Natural killer cell (primary cell): Measurements from ENCODE around the gene YES1. TPM values are rescaled to one million over a fixed set of nuclear protein-coding genes. Genes with fewer than 3 reads are reported as not detected.
A peak's percentile ranks its signal among the peaks of the same experiment; 100 is the strongest.

Experiments used
- ATAC-seq, 3 donors: fragments of 150-1000 bp in 2 of 3; fragments of 200-7000 bp in 1 of 3; cut with Tn5 transposase; 1 replicate in 1 of 3; 2 replicates in 2 of 3; pipeline ENCODE4 v1.10.0; 2021; ENCODE audit warnings: mild to moderate bottlenecking in 2 of 3, moderate library complexity in 2 of 3
- DNase-seq, 2 donors: peaks; one replicate each; pipeline versions ENCODE4 v3.0.0 to v3.0.0-alpha.2; 2013 to 2021; ENCODE audit warnings: mixed read lengths in 1 of 2
- H3K27ac ChIP-seq: one replicate; pipeline ENCODE4 v1.5.1; 2013; ENCODE audit warnings: mild to moderate bottlenecking, low read length
- H3K27me3 ChIP-seq: one replicate; pipeline ENCODE4 v1.6.1; 2013; ENCODE audit warnings: low read length; ENCODE audit not compliant: control insufficient read depth, insufficient read depth
- H3K36me3 ChIP-seq: one replicate; pipeline ENCODE4 v1.6.1; 2013; ENCODE audit warnings: low read length; ENCODE audit not compliant: control insufficient read depth, insufficient read depth
- H3K4me1 ChIP-seq: one replicate; pipeline ENCODE4 v1.6.1; 2013; ENCODE audit warnings: low read length; ENCODE audit not compliant: control insufficient read depth, insufficient read depth
- H3K4me3 ChIP-seq: one replicate; pipeline ENCODE4 v1.5.1; 2013; ENCODE audit warnings: low read length
- H3K9me3 ChIP-seq: one replicate; pipeline ENCODE4 v1.6.1; 2013; ENCODE audit warnings: low read length; ENCODE audit not compliant: control insufficient read depth, insufficient read depth
- H3K27ac Mint-ChIP-seq, 2 donors: one replicate each; pipeline ENCODE4 v1.8.0; 2022; ENCODE audit warnings: mild to moderate bottlenecking in 2 of 2, mixed read lengths in 2 of 2, moderate library complexity in 1 of 2
- H3K27me3 Mint-ChIP-seq, 2 donors: one replicate each; pipeline ENCODE4 v1.8.0; 2022; ENCODE audit warnings: low read depth in 2 of 2, mixed read lengths in 2 of 2
- H3K36me3 Mint-ChIP-seq: one replicate; pipeline ENCODE4 v1.8.0; 2022; ENCODE audit warnings: mixed read lengths
- H3K4me1 Mint-ChIP-seq, 2 donors: one replicate each; pipeline ENCODE4 v1.8.0; 2022; ENCODE audit warnings: mixed read lengths in 2 of 2
- H3K4me3 Mint-ChIP-seq: one replicate; pipeline ENCODE4 v1.8.0; 2022; ENCODE audit warnings: mild to moderate bottlenecking, moderate library complexity, mixed read lengths
- H3K9me3 Mint-ChIP-seq, 2 donors: one replicate each; pipeline ENCODE4 v1.8.0; 2022; ENCODE audit warnings: mixed read lengths in 2 of 2
- WGBS: methylation state at CpG from one replicate; pipeline ENCODE4 v1.1.7; 2013; ENCODE audit warnings: missing lambda C conversion rate; ENCODE audit not compliant: insufficient coverage; 5-methylcytosine and 5-hydroxymethylcytosine counted together
- intact Hi-C: fragments of 100-400 bp; cut with micrococcal nuclease; formaldehyde crosslinking; loops from one replicate; pipeline ENCODE4 v1.14.2; 2022
- total RNA-seq, 4 donors: library from RNA; stranded (reverse); fragments of 120-200 nt in 1 of 4; gene quantifications; one replicate each; pipeline versions ENCODE4 v1.2.3 to v1.2.4, GENCODE V29; 2013 to 2022
- TF ChIP-seq, protein P1 (sequence below): fragments of 200-600 bp; IDR thresholded peaks from one replicate; pipeline ENCODE4 v1.8.0; 2022; ENCODE audit warnings: antibody characterized with exemption

The YES1 gene
- total RNA-seq, 3 donors from 2014 or later (not counting 1 experiment from before 2014, with no cell fraction given), result 70.2 to 101 (median 76.2) TPM

DNA sequence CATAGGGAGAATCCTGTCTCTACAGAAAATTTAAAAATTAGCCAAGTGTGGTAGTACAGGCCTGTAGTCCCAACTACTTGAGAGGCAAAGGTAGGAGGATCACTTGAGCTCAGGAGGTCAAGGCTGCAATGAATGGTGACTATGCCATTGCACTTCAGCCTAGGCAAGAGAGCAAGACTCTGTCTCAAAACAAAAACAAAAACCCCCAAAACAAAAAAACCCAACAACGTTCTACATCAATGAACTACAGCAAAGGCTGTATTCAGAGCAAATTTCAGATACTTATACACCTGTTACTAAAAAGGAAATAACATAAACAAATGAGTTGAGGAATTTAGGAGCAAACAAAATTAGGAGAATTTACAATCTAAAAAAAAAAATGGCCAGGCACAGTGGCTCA lies 22.6 kb downstream of the YES1 start:
- intact Hi-C loops, result no loop called here
- Histone ChIP-seq H3K27me3 (no peaks in the 10 kb centered on the region), H3K4me1 (peaks cover 16% of the 10 kb centered on the region), H3K27ac (no peak overlapping the region), H3K36me3 (no peaks in the 10 kb centered on the region), H3K9me3 (no peaks in the 10 kb centered on the region), H3K4me3 (no peak overlapping the region)
- no peaks in the 10 kb centered on the region for H3K9me3 Mint-ChIP-seq
- no peaks in the 10 kb centered on the region for H3K27me3 Mint-ChIP-seq
- no peak for ATAC-seq
- peak overlapping the region in 1 of 2 donors; percentile 75 for H3K27ac Mint-ChIP-seq
- H3K4me1 Mint-ChIP-seq, result peaks cover 49 to 55% of the 10 kb centered on the region in 2 donors
- no peaks in the 10 kb centered on the region for H3K36me3 Mint-ChIP-seq
- TF ChIP-seq, protein P1, sequence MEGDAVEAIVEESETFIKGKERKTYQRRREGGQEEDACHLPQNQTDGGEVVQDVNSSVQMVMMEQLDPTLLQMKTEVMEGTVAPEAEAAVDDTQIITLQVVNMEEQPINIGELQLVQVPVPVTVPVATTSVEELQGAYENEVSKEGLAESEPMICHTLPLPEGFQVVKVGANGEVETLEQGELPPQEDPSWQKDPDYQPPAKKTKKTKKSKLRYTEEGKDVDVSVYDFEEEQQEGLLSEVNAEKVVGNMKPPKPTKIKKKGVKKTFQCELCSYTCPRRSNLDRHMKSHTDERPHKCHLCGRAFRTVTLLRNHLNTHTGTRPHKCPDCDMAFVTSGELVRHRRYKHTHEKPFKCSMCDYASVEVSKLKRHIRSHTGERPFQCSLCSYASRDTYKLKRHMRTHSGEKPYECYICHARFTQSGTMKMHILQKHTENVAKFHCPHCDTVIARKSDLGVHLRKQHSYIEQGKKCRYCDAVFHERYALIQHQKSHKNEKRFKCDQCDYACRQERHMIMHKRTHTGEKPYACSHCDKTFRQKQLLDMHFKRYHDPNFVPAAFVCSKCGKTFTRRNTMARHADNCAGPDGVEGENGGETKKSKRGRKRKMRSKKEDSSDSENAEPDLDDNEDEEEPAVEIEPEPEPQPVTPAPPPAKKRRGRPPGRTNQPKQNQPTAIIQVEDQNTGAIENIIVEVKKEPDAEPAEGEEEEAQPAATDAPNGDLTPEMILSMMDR, result no peak
- 71% methylated on average over 1 of the region's 1 CpG for WGBS
- H3K4me3 Mint-ChIP-seq, result peak overlapping the region; percentile 28
- no peak for DNase-seq

DNA sequence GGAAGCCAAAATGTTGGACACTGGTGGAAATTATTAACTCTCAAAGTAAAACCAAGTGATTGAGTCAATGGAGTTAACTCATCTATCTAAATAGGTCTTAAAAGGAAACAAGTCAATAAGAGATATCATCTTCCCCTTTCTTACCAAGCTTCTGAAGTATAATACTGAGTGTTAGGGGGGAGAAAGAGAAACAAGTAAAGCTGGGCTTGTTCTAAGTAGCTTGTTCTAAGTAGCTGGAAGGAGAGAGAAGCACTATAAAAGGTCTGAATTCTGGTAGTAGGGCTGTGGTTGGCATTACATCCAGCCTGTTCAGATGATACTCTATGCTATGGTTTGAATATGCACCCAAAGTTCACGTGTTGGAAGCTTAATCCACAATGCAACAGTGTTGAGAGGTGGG lies 26.8 kb downstream of the YES1 start:
- no peaks in the 10 kb centered on the region for H3K9me3 ChIP-seq
- Mint-ChIP-seq H3K4me3 (peak overlapping the region; percentile 38), H3K4me1 (peaks cover 62 to 65% of the 10 kb centered on the region in 2 donors), H3K27me3 (no peaks in the 10 kb centered on the region), H3K27ac (peak overlapping the region; percentile 28 to 54), H3K9me3 (no peaks in the 10 kb centered on the region), H3K36me3 (no peaks in the 10 kb centered on the region)
- H3K4me1 ChIP-seq, result peaks cover 10% of the 10 kb centered on the region
- TF ChIP-seq, protein P1, result no peak
- DNase-seq, result no peak
- WGBS, result 40% methylated on average over 1 of the region's 1 CpG
- H3K4me3 ChIP-seq, result no peak overlapping the region
- ATAC-seq, result peak in 2 of 3 donors; percentile 8 to 13
- H3K27me3 ChIP-seq, result no peaks in the 10 kb centered on the region
- no peaks in the 10 kb centered on the region for H3K36me3 ChIP-seq
- H3K27ac ChIP-seq, result no peak overlapping the region
- intact Hi-C loops, result no loop called here

DNA sequence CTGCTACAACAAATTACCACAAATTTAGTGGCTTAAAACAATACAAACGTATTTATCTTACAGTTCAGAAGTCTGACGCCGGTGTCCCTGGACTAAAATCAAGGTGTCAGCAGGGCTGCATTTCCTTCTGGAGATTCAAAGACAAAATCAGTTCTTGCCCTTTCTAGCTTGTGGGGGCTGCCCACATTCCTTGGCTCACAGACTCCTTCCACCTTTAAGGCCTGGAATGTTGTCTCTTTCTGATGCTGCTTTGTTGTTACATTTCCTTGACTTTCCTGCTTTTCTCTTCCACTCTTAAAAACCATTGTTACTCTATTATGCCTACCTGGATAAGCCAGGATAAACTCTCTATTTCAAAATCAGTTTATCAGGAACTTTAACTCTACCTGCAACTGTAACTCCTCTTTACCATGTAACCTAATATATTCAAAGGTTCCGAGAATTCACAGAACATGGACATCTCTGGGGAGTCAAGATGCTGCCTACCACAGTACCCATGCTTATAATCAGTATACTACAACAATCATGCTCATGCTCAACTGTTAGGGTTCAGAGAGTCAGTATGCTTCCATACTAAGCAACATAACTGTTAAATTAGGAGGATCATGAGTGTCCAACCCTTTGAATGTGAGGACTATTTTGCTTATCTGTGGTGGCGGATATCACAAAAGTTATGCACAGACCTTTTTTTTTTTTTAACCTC lies 27.4 kb downstream of the YES1 start:
- intact Hi-C loops, result no loop called here
- Mint-ChIP-seq H3K4me1 (peaks cover 67 to 68% of the 10 kb centered on the region in 2 donors), H3K27ac (peak overlapping the region; percentile 28 to 54), H3K36me3 (no peaks in the 10 kb centered on the region), H3K9me3 (no peaks in the 10 kb centered on the region), H3K27me3 (no peaks in the 10 kb centered on the region), H3K4me3 (no peak overlapping the region)
- Histone ChIP-seq H3K4me1 (peaks cover 14% of the 10 kb centered on the region), H3K27me3 (no peaks in the 10 kb centered on the region), H3K4me3 (no peak overlapping the region), H3K27ac (no peak overlapping the region), H3K36me3 (no peaks in the 10 kb centered on the region), H3K9me3 (no peaks in the 10 kb centered on the region)
- DNase-seq, result no peak
- ATAC-seq, result no peak
- WGBS, result 78% methylated on average over 4 of the region's 5 CpGs
- TF ChIP-seq, protein P1, result no peak
